ENCODE results near the gene OR8I2. TPM values are rescaled to one million over a fixed set of nuclear protein-coding genes. Genes with fewer than 3 reads are reported as not detected.

OR8I2 gene
- total RNA-seq, 2 donors from 2014 or later, result not detected

Other genes starting within 250 kb of the OR8I2 start
- gene TRIM51, start 210.0 kb upstream of the OR8I2 start, total RNA-seq, result 1 to 10 TPM in 1 of 2 donors, not detected in 1; 2.2 TPM
- not detected for gene OR5W2, start 178.7 kb upstream of the OR8I2 start, total RNA-seq
- not detected for gene OR5I1, start 156.9 kb upstream of the OR8I2 start, total RNA-seq
- gene OR10AG1, start 123.4 kb upstream of the OR8I2 start, total RNA-seq, result not detected
- not detected for gene OR5F1, start 98.7 kb upstream of the OR8I2 start, total RNA-seq
- not detected for gene OR5AS1, start 65.7 kb upstream of the OR8I2 start, total RNA-seq
- gene OR8H2, start 10.4 kb downstream of the OR8I2 start, total RNA-seq, result not detected
- gene OR8H3, start 29.1 kb downstream of the OR8I2 start, total RNA-seq, result not detected
- gene OR8J3, start 46.9 kb downstream of the OR8I2 start, total RNA-seq, result not detected
- gene OR8K5, start 67.0 kb downstream of the OR8I2 start, total RNA-seq, result not detected
- not detected for gene OR5J2, start 83.3 kb downstream of the OR8I2 start, total RNA-seq
- gene OR5T2, start 140.9 kb downstream of the OR8I2 start, total RNA-seq, result not detected
- gene OR5T3, start 158.9 kb downstream of the OR8I2 start, total RNA-seq, result not detected
- gene OR5T1, start 180.8 kb downstream of the OR8I2 start, total RNA-seq, result not detected
- not detected for gene OR8H1, start 198.9 kb downstream of the OR8I2 start, total RNA-seq
- gene OR8K3, start 221.8 kb downstream of the OR8I2 start, total RNA-seq, result not detected

Measured in natural killer cell treated with Interleukin-12 subunit alpha and Interleukin-12 subunit beta and Interleukin-15 and Interleukin-18, amount 100 ng/mL, for 72 hours (primary cell).